HCT116 (cell line): ENCODE results near the gene ZCCHC13. TPM values are rescaled to one million over a fixed set of nuclear protein-coding genes. Genes with fewer than 3 reads are reported as not detected.
"Not testable (repeated sequence)": the region's sequence is repeated elsewhere in the genome, so short reads cannot be mapped to it uniquely, and the experiment has no call there.

ENCODE experiments used
- ATAC-seq: fragments of 200-7000 bp; cut with Tn5 transposase; 2 replicates; pipeline ENCODE4 v1.9.1; 2020; ENCODE audit warnings: mild to moderate bottlenecking, moderate library complexity
- BruUV-seq: library from RNA; stranded (reverse); fragments of 400-500 nt; replicated peaks from 2 replicates; lab custom pipeline; 2021; lab: Mats Ljungman, UMichigan
- CTCF ChIA-PET: fragments of 300-600 bp; sonication (Branson Sonifier 250); formaldehyde crosslinking; loops from one replicate; lab custom pipeline; 2021; ENCODE audit warnings: antibody characterized with exemption; lab: Charles Lee
- POLR2A ChIA-PET: fragments of 300-600, 350-600 bp; sonication (Branson Sonifier 250); formaldehyde crosslinking; loops from one replicate; lab custom pipeline; 2021; ENCODE audit warnings: antibody characterized with exemption; lab: Charles Lee
- RAD21 ChIA-PET, 2 experiments: fragments of 300-600 bp; sonication (Branson Sonifier 250); formaldehyde crosslinking; loops; one replicate each; lab custom pipeline; 2023; ENCODE audit warnings: low total read pairs in 2 of 2; ENCODE audit not compliant: uncharacterized antibody in 2 of 2, unreplicated experiment in 2 of 2, low non-redundant PET in 1 of 2; lab: Charles Lee
- DNase-seq: peaks from one replicate; pipeline ENCODE4 v3.0.0-alpha.2; 2010; ENCODE audit warnings: low read depth, low spot score
- H2AFZ ChIP-seq: fragments of 200-600 bp; shearing (Covaris generic), sonication (generic); 2 replicates; pipeline ENCODE4 v1.6.1; 2017; ENCODE audit warnings: low read depth, mixed run types, mixed read lengths, antibody characterized with exemption, low read length; ENCODE audit not compliant: poor library complexity, severe bottlenecking
- H3K27ac ChIP-seq: 2 replicates; pipeline ENCODE4 v1.5.1; 2012; ENCODE audit warnings: low read depth, low read length
- H3K27me3 ChIP-seq: fragments of 200-600 bp; sonication (generic); 2 replicates; pipeline ENCODE4 v1.6.1; 2016; ENCODE audit warnings: mixed run types, low read length, mixed read lengths; ENCODE audit not compliant: insufficient read depth
- H3K36me3 ChIP-seq, 2 experiments: fragments of 200-500 bp in 1 of 2; fragments of 200-600 bp in 1 of 2; sonication (Bioruptor generic) in 1 of 2; sonication (generic) in 1 of 2; 2 replicates each; pipeline versions ENCODE4 v1.5.1 to v1.6.1; 2014 to 2016; ENCODE audit warnings: low read length in 2 of 2, inconsistent platforms in 1 of 2, mixed read lengths in 1 of 2, mixed run types in 1 of 2; ENCODE audit not compliant: insufficient read depth in 2 of 2, control insufficient read depth in 1 of 2
- H3K4me1 ChIP-seq, 2 experiments: fragments of 200-600 bp in 1 of 2; sonication (generic) in 1 of 2; 2 replicates each; pipeline versions ENCODE4 v1.5.1 to v1.6.1; 2012 to 2017; ENCODE audit warnings: low read length in 2 of 2, inconsistent platforms in 1 of 2, mild to moderate bottlenecking in 1 of 2, mixed read lengths in 1 of 2, mixed run types in 1 of 2, moderate library complexity in 1 of 2; ENCODE audit not compliant: insufficient read depth in 2 of 2, control insufficient read depth in 1 of 2
- H3K4me2 ChIP-seq: fragments of 200-600 bp; sonication (generic); 2 replicates; pipeline ENCODE4 v1.6.1; 2017; ENCODE audit warnings: mixed run types, low read length, mixed read lengths
- H3K4me3 ChIP-seq, 2 experiments: fragments of 200-600 bp in 1 of 2; sonication (generic) in 1 of 2; replicated peaks in 1 of 2; 2 replicates each; pipeline ENCODE4 v1.5.1; 2011 to 2016; ENCODE audit warnings: low read length in 2 of 2, control low read depth in 1 of 2, low read depth in 1 of 2, mild to moderate bottlenecking in 1 of 2, mixed read lengths in 1 of 2, mixed run types in 1 of 2
- H3K79me2 ChIP-seq: fragments of 200-600 bp; sonication (generic); 2 replicates; pipeline ENCODE4 v1.6.1; 2017; ENCODE audit warnings: mild to moderate bottlenecking, mixed run types, low read length, moderate library complexity, mixed read lengths; ENCODE audit not compliant: insufficient read depth
- H3K9ac ChIP-seq: fragments of 200-600 bp; sonication (generic); 2 replicates; pipeline ENCODE4 v1.6.1; 2016; ENCODE audit warnings: low read length, mixed read lengths
- H3K9me2 ChIP-seq: fragments of 200-600 bp; sonication (generic), shearing (Covaris generic); 2 replicates; pipeline ENCODE4 v1.6.1; 2017; ENCODE audit warnings: mixed run types, mild to moderate bottlenecking, moderate library complexity; ENCODE audit not compliant: insufficient read depth
- H3K9me3 ChIP-seq, 2 experiments: fragments of 200-500 bp in 1 of 2; fragments of 200-600 bp in 1 of 2; sonication (Bioruptor generic) in 1 of 2; sonication (generic) in 1 of 2; 2 replicates each; pipeline ENCODE4 v1.6.1; 2014 to 2017; ENCODE audit warnings: low read length in 2 of 2, mixed read lengths in 2 of 2, inconsistent platforms in 1 of 2, low read depth in 1 of 2, mild to moderate bottlenecking in 1 of 2, mixed run types in 1 of 2, moderate library complexity in 1 of 2; ENCODE audit not compliant: control insufficient read depth in 1 of 2, insufficient read depth in 1 of 2
- H4K20me1 ChIP-seq: fragments of 200-600 bp; sonication (generic), shearing (Covaris generic); 2 replicates; pipeline ENCODE4 v1.6.1; 2017; ENCODE audit warnings: mixed run types, mild to moderate bottlenecking, moderate library complexity; ENCODE audit not compliant: insufficient read depth
- EZH2phosphoT487 ChIP-seq: fragments of 200-600 bp; IDR thresholded peaks from 2 replicates; pipeline ENCODE4 v1.6.1; 2018; ENCODE audit warnings: antibody characterized with exemption, borderline replicate concordance
- intact Hi-C: fragments of 100-400 bp; cut with micrococcal nuclease; formaldehyde crosslinking; loops from 2 replicates; pipeline ENCODE4 v1.10.0; 2022
- total RNA-seq: library from RNA; stranded (reverse); gene quantifications from one replicate; pipeline ENCODE4 v1.2.1, GENCODE V29; 2021; ENCODE audit not compliant: unreplicated experiment

The ZCCHC13 gene
- total RNA-seq, 1 experiment from 2014 or later = not detected

DNA sequence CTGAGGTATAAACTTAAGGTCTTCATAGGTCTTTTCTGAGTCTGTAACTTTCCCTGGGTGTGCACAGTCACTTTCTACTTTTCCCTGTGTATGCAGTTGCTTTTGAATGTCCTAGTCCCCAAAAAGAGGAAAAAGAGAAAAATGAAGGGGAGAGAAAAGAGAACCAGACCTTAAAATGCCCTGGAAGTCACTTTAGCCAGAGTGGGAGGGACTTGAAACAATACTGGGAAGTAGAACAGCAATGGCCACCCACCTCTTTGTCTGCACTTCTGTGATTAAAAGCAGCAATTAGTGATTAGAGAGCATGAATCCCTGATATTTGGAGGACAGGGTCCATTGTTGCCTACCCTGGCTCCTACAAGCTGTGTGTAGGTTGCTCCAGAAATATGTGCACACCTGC lies 36.1 kb downstream of the ZCCHC13 start:
- no peaks in the 10 kb centered on the region for H4K20me1 ChIP-seq
- ATAC-seq (no peak), DNase-seq (no peak)
- intact Hi-C loops = loop anchor here (5.0 to 10.0 kb wide), 3 partner anchors 95 to 212 kb away; no protein-coding TSS in a partner anchor
- H3K4me2 ChIP-seq = no peak overlapping the region
- no peaks in the 10 kb centered on the region for H3K9me3 ChIP-seq
- no peaks in the 10 kb centered on the region for H3K36me3 ChIP-seq
- H3K27me3 ChIP-seq = no peaks in the 10 kb centered on the region
- H3K9me2 ChIP-seq = no peaks in the 10 kb centered on the region
- peaks cover 3 to 8% of the 10 kb centered on the region in 2 experiments; a peak in 1 of 4 replicates for H3K4me1 ChIP-seq
- BruUV-seq = no TSS peak
- CTCF ChIA-PET = no interaction called here
- RAD21 ChIA-PET = no interaction called here
- H2AFZ ChIP-seq = no peak overlapping the region
- TF ChIP-seq EZH2phosphoT487 = no peak
- H3K9ac ChIP-seq = no peak overlapping the region
- H3K4me3 ChIP-seq = no peak overlapping the region
- POLR2A ChIA-PET = no interaction called here
- no peaks in the 10 kb centered on the region for H3K79me2 ChIP-seq
- H3K27ac ChIP-seq = no peak overlapping the region

DNA sequence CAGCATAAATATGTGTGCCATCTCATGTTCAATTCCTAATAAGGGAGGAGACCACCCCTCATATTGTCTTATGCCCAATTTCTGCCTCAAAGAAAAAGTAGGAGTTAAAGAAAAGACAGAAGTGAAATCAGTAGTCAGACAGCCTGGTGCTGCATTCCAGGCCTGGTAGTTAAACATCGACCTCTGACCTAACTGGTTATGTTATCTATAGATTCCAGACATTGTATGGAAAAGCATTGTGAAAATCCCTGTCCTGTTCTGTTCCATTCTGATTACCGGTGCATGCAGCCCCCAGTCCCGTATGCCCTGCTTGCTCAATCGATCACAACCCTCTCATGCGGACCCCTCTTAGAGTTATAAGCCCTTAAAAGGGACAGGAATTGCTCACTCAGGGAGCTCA lies 38.2 kb downstream of the ZCCHC13 start:
- H3K27me3 ChIP-seq = not testable (repeated sequence)

More for the DNA sequence above, 38.2 kb downstream of the ZCCHC13 start:
- H3K36me3 ChIP-seq, H3K4me1 ChIP-seq, H4K20me1 ChIP-seq, CTCF ChIA-PET, H3K4me3 ChIP-seq, H3K9me2 ChIP-seq, RAD21 ChIA-PET, BruUV-seq, H3K79me2 ChIP-seq, H3K9ac ChIP-seq, DNase-seq, H2AFZ ChIP-seq, POLR2A ChIA-PET, H3K27ac ChIP-seq, ATAC-seq, H3K4me2 ChIP-seq, H3K9me3 ChIP-seq: not testable (repeated sequence)
- intact Hi-C loops = loop anchor here (5.0 to 10.0 kb wide), 3 partner anchors 97 to 210 kb away; no protein-coding TSS in a partner anchor
